Stimulated activated CD8-positive, alpha-beta memory T cell treated with anti-CD3 and anti-CD28 coated beads, Interleukin-12 subunit alpha, Interleukin-12 subunit beta, amount 100 ng/mL, for 24 hours (primary cell): ENCODE measurements around the gene BEND3.

Experiments
- DNase-seq: peaks from one replicate; pipeline ENCODE4 v3.0.0-alpha.2; 2020; ENCODE audit errors: extremely low read depth

The BEND3 gene

DNA sequence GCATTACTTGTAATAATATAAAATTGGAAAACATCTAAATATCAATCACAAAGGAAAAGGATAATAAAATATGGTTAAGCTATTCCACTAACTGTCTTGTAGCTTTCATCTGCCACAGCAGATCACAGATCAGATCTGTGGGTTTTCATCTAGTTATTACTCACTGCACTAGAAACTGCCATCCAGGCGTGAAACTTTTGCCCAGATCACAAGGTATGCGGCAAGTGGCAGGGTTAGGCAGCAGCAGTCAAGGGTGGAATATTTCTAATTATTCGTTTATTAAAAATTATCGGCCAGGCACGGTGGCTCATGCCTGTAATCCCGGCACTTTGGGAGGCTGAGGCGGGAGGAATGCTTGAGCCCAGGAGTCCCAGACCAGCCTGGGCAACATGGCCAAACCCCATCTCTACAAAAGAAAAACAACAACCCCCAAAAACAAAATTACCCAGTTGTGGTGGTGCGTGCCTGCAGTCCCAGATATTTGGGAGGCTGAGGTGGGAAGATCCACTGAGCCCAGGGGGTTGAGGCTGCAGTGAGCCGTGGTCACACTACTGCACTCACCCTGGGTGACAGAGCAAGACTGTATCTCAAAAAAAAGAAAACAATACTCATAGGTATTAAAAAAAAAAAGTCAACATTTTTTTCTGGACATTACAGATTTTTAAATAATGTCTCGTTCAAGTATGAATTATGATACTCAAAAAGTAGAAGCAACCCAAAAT lies 32.1 kb downstream of the BEND3 start:
- no peak for DNase-seq

DNA sequence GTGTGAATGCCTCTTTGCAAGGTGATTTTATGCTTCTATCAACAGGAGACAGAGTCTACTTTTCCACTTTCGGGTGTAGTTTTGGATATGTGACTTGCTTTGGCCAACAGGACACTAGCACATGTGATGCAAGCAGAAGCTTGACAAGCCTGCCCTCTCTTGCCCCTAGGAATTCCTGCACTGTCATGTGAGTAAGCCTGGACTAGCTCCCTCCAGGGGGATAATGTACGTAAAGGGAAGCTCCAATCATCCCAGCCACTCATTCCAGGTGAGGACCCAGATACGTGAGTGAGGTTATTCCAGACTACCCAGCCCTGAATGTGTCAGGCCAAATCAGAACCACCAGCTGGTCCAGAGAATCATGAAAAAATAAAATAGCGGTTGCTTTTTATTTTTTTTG lies 33.3 kb downstream of the BEND3 start:
- no peak for DNase-seq

DNA sequence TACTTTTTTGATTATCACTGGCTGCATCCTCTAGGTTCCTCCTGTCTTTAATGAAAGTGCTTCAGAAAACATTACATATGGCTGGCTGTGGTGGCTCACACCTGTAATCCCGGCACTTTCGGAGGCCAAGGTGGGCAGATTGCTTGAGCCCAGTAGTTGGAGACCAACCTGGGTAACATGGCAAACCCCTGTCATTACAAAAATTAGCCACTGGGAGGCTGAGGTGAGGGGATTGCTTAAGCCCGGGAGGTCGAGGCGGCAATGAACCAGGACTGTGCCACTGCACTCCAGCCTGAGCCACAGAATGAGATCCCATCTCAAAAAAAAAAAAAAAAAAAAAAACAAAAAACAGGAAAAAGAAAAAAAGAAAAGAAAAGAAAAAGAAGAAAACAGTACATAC lies 35.3 kb downstream of the BEND3 start:
- DNase-seq: no peak

DNA sequence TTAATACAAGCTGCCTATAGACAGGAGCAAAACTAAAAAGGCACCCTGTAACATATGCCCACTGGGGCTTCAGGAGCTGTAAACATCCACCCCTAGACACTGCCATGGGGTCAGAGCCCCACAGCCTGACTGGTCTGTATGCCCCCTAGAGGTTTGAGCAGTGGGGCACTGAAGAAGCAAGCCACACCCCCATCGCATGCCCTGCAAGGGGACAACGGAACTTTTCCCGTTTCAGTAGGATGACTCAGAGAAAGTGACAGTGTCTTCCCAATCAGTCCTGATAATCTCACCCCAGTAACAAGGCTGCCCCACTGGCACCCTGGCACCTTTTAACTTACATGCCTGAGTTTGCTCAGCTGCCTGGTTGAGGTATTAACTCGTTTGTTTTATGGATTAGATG lies 35.9 kb downstream of the BEND3 start:
- DNase-seq: no peak

DNA sequence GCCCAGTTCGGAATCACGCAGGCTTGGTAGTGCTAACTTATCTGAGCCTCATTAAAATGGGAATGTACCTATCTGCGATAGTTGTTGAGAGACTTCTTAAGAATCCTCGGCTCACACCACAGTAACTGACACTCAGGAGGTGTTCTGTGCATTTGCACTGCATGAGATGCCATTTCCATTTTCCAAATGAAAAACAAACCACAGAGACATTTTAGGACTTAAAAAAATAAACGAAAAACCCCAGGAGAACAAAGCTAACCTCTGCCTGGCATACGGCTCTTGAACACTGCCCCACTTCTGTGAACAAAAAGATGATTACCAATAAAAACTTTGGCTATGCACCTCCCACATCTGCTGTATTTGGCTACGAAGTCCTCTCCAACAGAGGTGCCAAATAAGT lies 37.6 kb downstream of the BEND3 start:
- DNase-seq: no peak

DNA sequence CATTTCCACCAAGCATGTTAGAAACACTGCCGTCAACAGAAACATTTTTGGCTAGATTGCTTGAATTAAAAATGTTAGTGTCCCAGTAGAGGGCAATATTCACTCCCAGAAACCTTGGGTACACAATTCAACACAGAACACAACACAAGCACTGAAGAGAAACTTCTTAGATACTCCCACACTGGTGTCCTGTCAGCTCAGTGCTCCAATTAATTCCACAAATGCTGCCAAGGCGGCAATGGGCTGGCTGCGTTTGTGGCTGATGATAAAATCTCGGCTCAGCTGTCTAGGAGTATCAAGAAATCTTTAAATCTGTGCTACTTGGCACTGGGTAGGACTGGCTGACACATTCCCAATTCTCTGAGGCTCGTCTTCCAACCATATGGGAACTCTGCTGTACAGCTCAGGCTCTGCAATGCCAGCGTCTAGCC lies 39.3 kb downstream of the BEND3 start:
- DNase-seq: no peak

DNA sequence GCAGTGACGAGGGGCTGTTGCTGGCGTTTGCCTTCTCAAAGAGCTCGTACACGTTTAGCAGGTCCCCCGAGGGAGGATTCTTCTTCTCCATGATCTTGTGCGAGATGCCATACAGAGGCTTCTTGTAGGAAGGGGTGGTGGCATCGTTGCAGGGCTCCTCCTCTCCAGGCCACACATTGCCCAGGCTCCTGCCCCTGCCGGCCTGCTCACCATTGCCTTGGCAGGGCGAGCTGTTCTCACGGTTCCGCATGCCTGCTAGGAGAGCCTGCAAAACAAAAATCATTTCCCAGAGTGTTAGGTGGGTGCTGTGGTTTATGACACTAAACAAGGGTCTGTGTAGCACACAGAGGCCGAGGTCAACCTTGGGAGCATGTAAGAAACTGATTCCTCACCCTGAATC lies 44.6 kb downstream of the BEND3 start:
- DNase-seq: no peak

DNA sequence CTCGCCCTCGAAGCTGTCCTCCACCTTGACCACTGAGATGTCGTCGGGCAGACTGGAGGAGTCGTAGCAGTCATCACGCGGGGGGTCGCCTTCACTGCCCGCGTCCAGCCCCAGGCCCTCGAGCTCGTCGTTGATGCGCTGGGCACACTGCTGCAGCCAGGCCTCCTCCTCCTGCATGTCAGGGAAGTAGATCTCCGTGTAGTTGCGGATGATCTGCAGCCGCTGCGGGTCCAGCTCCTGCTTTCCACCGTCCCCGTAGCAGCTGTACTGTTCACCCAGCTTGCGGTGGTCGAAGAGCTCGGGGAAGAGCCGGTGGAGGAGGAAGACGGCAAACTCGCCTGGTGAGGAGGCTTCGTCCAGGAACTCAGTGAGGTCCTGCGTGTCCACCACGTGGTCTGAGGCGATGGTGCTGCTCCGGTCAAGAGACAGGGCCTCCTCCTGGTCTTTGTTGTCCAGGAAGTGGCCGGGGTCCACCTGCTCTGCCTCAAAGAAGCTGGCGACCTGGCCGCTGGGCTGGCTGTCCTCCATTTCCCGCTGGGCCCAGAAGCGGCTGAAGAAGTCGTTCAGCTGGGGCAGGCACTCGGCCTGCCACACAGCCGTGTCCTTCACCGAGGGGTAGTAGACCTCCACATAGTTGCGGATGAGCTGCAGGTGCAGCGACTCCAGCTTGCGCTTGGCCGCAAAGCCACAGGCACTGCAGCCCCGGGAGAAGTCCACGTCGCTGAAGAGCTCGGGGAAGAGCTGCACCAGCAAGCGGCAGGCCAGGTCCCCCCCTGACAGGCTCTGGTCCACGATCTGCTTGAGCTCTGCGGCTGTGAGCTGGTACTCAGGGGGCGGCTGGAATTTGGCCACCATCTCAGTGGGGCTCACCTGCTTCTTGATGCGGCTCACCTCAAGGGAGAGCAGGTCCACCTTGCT lies 45.4 kb downstream of the BEND3 start:
- no peak for DNase-seq

DNA sequence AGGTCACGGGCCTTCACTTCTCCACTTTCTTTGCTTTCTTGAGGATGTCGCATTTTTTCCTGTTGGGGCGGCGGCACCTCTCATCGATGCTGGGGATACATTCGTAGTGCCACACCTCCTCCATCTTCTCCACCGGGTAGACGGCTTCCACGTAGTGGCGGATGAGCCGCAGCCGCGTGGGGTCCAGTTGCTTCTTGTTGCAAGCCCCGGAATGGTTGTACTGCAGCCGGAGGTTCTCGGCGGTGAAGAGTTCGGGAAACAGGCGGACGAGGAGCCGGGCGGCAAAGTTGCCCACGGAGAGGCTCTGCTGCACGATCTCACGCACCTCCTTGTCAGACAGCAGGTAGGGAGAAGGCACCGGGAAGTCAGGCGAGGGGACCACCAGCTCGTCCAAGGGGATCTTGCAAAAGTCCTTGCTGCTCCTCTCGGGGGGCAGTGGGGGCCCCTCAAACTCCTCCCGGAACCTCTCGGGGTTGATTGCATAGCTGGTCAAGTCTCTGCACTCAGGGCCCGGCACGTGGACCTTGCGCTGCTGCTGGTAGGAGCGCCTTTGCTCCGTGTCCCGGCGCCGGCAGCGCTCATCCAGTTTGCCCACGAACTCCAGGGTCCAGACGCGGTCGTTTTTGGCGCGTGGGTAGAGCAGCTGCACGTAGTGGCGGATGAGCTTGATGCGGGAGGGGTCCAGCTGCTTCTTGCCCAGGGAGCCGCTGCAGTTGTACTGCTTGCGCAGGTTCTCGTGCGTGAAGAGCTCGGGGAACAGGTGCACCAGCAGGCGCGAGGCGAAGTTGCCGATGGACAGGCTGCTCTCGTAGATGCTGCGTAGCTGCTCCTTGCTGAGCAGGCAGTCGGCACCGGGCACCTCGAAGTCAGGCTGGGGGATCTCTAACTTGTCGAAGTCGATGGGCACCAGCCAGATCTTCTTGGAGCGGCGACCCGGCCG lies 46.4 kb downstream of the BEND3 start:
- DNase-seq: no peak

DNA sequence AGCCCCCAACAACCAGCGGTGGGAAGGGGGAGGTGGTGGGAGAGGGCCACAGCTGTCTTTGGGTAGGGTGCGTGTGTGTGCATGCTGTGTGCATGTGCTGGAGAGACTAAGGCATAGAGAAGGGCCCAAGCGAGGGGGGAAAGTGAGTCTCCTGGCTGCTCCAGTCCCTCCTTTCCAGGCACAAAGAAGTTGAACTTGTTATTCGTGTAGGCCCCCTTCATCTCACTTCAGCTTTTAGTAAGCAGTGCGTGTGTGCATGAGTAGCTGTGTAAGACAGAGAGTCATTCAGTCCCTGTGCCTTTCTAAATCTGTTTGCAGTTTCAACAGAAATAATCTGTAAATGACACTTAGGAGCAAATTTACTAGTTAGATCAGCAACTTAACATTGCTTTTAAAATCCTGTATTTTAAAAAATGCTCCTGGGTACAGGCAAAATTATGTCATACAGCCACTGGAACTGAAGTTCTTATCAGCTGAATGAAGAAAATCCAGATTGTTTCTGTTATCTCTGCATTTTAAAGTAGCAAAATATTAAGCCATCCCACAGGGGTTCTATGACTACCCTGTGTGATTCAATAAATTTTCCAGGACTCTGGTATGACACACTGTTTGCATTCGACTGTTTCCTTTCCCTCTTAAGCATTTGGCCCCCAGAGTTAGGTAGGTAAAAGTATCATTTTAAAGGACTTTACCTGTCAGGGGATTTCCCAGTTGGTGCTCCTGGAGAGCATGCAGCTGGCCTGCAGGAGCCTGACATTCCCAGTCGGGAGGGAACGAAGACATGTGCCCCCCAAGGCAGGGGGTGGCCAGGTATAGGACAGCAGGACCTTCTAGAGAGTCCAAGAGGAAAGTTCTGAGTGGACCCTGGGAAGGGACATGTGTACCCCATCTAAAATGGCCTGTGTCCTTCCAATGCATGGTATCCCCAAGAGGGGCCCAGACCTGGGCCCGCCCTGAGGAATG lies 48.3 kb downstream of the BEND3 start:
- no peak for DNase-seq

DNA sequence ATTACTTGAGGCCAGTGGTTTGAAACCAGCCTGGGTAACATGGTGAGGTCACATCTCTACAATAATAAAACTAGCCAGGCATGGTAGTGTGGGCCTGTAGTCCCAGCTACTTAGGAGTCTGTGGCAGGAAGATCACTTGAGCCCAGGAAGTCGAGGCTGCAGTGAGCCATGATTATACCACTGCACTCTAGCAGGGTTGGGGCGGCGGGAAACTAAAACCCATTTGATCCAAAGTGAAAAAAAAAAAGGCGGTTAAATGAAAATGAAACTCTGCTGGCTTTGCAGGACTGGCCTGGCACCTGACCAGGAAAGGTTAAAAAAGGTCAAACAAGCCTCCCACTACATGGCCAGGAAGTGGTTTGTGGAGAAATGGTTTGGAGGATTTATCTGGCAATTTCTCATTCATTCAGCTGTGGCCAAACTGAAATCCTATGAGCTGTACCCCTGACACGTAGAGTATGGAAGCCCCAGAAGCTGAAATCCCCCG lies 50.7 kb downstream of the BEND3 start:
- DNase-seq: no peak

DNA sequence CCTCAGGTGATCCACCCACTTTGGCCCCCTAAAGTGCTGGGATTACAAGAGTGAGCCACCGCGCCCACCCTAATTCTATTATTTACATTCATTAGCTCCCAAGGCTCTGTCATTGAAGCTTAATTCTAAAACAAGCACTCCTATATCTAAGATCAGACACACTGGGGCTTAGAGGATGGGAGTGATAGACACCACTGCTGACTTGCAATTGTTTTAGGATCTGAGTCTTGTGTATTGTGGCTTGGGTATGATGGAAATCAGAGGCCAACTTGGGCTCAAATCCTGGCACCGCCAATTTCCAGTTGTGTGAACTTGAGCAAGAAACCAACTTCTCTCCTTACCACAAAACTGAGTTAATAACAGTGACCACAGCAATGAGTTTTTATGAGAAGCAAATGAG lies 52.6 kb downstream of the BEND3 start:
- no peak for DNase-seq

DNA sequence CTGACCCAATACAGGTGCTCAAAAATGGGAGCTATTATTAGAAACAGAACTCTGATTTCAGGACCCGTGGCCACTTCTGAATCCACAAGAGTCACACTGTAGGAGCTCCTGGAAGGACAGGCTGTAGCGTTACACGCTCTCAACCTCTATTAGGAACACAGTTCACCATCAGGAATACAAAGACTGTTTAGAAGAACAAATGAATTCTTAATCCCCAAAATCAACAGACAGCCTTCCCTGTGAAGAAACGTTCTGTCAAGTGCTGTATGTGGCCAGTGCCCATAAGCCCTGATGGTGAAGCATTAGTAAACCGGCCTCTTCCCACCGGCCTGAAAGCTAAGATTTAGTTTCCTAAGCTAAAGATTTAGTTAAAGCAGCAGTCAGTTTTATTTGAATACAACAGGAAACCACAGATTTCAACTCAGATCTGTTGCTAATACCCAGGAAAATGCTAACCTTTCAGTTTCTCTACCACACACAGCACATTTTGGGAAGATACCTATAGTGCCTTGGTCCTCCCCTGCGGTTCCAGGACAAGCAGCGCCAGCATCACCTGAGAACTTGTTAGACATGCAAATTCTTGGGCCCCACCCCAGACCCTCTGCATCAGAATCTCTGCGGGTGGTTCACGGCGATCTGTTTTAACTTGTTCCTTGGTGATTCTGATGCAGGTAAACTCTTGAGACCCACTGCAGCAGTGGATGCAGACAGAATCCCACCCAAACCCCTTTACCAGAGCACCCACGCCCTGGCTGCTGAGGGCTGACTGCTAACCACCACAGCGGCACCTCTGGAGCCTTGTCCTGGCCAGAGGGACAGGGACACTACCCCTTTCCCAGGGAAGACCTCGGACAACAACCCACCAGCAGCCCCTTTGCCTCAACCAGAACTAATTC lies 53.9 kb downstream of the BEND3 start:
- no peak for DNase-seq

DNA sequence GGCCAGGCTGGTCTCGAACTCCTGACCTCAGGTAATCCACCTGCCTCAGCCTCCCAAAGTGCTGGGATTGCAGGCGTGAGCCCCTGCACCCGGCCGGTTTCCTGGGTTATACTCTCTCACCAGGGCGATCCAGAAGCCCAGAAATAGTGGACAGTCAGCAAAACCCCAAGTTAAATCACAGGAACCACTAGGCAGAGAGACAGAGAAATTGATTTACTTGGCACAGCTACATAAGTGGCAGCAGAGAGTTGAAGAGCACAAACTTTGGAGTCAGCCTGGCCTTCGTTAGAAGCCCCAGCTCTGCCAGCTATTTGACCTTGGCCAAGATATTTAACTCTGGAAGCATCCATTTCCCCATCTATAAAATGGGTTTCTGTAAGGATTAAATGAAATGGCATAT lies 54.6 kb downstream of the BEND3 start:
- no peak for DNase-seq

DNA sequence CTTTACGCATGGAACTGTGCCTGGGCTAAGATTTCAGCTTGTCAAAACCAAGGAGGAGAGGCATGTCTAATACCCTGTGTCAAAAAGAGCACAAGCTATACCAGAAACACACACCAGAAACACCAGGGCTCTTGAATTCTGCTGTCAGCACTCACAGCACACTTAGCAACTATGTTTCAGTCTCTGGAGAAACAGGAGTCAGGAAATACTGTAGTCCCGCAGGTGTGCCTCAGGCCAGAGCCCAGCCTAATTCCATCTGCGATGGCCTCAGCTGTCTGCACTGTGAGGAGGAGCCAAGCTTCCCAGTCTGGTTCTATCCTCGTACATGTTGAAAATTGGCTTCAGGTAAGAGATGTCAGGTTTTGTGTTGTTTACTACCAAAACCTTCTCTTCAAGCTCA lies 55.7 kb downstream of the BEND3 start:
- no peak for DNase-seq

DNA sequence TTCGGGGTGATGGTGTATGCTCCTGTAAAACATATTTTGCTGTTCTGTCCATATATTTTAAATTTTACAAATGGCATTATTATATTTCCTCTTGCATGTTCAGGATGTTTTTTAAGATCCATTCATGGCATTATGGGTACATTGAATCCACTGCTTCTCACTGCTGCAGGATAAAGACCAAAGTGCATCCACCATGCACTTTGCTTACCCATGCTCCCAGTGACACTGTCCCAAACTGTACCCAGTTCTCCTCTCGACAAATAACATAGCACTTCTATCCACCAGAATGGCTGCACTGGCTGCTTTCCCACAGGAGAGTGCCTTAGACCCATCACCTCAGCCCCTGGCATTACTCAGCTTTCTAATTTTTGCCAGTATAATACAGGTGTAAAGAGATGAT lies 57.6 kb downstream of the BEND3 start:
- no peak for DNase-seq

DNA sequence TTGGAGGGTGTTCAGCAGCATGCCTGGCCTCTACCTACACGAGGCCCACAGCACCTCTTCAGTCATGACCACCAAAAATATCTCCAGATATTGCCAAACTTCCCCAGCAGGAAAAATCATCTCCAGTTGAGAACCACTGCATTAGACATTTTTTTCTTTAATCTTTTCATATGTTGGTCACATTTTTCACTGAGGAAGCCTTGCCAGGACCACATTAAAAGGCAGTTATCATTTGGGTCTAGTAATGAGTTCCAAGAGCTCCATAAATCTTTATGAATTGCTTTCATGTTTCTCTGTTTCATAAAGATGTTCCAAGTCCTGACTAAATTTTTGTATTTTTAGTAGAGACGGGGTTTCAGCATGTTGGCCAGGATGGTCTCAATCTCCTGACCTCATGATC lies 58.5 kb downstream of the BEND3 start:
- DNase-seq: no peak

DNA sequence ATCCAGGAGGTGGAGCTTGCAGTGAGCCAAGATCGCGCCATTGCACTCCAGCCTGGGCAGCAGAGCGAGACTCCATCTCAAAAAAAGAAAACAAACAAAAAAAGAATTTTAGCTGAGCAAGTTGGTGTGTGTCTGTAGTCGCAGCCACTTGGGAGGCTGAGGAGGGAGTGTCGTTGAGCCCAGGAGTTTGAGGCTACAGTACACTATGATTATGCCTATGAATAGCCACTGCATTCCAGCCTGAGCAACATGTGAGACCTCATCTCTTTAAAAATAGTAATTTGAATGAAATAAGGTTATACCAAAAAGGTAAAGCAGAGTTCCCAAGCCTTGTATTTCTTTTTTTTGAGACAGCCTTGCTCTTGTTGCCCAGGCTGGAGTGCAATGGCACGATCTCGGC lies 67.5 kb downstream of the BEND3 start:
- DNase-seq: no peak

DNA sequence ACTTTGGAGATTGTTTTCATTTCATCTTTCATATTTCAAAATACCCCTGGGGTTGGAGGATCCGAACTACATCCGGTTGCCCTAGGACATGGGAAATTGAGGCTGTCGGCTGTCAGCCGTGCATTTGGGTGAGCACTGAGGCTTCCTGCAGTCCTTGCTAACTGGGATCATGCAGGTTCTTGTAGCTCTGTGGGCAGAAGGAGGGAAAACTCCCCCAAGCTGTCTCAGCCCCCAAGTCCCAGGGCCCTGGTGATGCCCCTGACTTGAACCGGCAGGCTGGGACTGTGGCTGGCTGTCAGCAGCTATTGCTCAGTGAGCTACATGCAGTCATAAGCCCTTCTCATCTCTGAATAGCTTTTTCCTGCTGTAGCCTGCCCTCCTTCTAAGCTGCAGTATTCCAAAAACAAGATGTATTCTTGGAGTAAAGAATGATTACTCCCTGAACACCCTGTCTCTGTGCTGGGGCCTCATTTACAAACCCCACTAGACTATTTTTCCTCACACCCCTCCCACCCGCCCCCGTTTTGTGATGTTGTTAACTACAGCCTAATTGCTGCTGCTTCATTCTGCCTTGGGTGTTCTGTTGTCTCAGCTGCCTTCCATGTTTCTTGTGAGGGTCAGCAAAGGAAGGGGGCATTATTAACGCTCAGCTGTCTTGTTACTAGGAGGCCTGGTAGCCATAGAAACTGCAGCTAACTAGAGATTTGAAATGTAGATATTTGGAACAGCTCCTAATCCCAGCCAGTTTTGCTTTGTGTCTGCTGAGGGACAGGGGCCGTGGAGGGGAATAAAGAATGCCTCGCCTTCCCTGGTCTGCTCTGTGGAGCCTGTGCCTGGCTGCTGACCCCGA lies 69.3 kb downstream of the BEND3 start:
- DNase-seq: no peak
